Esophagus squamous epithelium (tissue), 4 donors: ENCODE data around the gene SLC18A3.

Source experiments
- POLR2A ChIP-seq, 4 donors: fragments of 450-650 bp; IDR thresholded peaks; one replicate each; pipeline ENCODE4 v1.6.1; 2017; ENCODE audit warnings: antibody characterized with exemption in 4 of 4, mild to moderate bottlenecking in 4 of 4, moderate library complexity in 3 of 4
- TF ChIP-seq, protein P1 (sequence below), 6 experiments: fragments of 450-650 bp in 4 of 6; fragments of 200-600 bp in 2 of 6; sonication (generic) in 2 of 6; IDR thresholded peaks; one replicate each; pipeline ENCODE4 v1.5.1; 2016 to 2019; ENCODE audit warnings: antibody characterized with exemption in 6 of 6, mild to moderate bottlenecking in 4 of 6, moderate library complexity in 4 of 6

DNA sequence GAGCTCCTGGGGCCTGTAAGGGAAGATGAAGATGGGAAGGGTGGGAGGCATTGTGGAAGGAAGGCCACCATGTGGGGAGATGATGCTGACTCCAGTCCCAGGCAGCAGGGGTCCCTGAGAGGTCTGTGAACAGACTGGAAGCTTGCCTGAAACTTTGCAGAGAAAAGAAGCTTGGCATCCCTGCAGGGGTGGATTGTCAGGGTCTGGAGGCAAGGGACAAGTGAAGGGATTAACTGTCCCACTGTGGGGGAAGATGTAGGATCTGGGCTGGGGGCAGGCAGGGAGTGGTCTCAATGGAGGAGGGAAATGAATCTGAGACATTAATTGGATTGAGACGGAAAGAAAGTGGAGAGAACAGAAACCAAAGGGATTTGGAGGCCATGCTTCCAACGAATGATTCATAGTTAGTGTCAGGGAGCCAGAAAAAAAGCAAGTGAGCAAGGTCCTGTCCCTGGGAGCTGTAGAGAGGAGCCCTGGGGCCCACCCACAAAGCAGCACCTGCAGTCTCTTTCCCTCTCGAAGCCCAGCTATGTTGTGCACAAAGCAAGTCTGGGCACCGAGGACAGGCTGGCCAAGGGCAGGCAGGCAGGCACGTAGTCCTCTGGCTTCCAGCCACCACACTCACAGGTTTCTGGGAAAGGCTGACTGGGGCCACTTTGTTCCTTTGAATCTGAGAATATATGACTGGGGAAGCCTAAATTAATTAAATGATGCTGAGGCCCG lies 4.7 kb upstream of the SLC18A3 start:
- TF ChIP-seq, protein P1, sequence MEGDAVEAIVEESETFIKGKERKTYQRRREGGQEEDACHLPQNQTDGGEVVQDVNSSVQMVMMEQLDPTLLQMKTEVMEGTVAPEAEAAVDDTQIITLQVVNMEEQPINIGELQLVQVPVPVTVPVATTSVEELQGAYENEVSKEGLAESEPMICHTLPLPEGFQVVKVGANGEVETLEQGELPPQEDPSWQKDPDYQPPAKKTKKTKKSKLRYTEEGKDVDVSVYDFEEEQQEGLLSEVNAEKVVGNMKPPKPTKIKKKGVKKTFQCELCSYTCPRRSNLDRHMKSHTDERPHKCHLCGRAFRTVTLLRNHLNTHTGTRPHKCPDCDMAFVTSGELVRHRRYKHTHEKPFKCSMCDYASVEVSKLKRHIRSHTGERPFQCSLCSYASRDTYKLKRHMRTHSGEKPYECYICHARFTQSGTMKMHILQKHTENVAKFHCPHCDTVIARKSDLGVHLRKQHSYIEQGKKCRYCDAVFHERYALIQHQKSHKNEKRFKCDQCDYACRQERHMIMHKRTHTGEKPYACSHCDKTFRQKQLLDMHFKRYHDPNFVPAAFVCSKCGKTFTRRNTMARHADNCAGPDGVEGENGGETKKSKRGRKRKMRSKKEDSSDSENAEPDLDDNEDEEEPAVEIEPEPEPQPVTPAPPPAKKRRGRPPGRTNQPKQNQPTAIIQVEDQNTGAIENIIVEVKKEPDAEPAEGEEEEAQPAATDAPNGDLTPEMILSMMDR (IDR thresholded peaks at IDR 0.05): no peak
- TF ChIP-seq POLR2A (IDR thresholded peaks at IDR 0.05): no peak
